ENCODE data around the gene PSMD3. TPM values are rescaled to one million over a fixed set of nuclear protein-coding genes. Genes with fewer than 3 reads are reported as not detected.

Gene PSMD3
- total RNA-seq, 2 experiments from 2014 or later, result 106 to 138 TPM

DNA sequence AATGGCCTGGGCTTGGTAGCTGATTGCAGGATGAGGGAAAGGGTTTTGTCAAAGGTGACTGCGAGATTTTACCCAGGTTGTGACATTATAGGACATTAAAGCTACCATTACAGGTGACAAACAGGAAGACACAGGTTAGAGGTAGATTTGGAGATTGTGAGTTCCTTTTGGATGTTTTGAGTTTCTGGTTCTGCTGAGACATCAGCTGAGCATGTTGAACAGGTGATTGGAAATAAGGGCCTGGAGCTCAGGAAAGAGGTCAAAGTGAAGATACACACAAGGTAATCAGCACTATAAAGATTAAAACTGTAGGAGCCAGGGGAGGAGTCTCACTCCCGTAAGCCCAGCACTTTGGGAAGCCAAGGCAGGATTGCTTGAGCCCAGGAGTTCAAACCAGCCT, 11.8 kb upstream of the PSMD3 start:
- CTCF ChIA-PET, result interaction anchor here (0.9 to 2.8 kb wide), 3 partner anchors 9 to 11 kb away, joined by 3 to 10 read pairs (median 8); partner anchors contain the start of gene PSMD3
- H3K27ac Mint-ChIP-seq, result no peak overlapping the region
- peaks cover 11% of the 10 kb centered on the region for H3K4me1 Mint-ChIP-seq
- DNase-seq, result no peak
- no peaks in the 10 kb centered on the region for H3K9me3 Mint-ChIP-seq (ENCODE audit: low read depth)
- H3K36me3 Mint-ChIP-seq, result no peaks in the 10 kb centered on the region
- no peak overlapping the region for H3K4me3 Mint-ChIP-seq
- ATAC-seq, result no peak
- peaks cover 56% of the 10 kb centered on the region for H3K27me3 Mint-ChIP-seq

GRCh38 chr17:39969375-39969774, 11.2 kb upstream of the PSMD3 start:
- peaks cover 59% of the 10 kb centered on the region for H3K27me3 Mint-ChIP-seq
- DNase-seq, result no peak
- CTCF ChIA-PET, result interaction anchor here (1.4 to 2.8 kb wide), 2 partner anchors 11 kb away, joined by 8 to 10 read pairs; partner anchors contain the start of gene PSMD3
- no peaks in the 10 kb centered on the region for H3K9me3 Mint-ChIP-seq (ENCODE audit: low read depth)
- H3K4me3 Mint-ChIP-seq, result no peak overlapping the region
- no peaks in the 10 kb centered on the region for H3K36me3 Mint-ChIP-seq
- H3K4me1 Mint-ChIP-seq, result peaks cover 7% of the 10 kb centered on the region
- ATAC-seq, result no peak
- H3K27ac Mint-ChIP-seq, result no peak overlapping the region

GRCh38 chr17:39970157-39970692, 10.4 kb upstream of the PSMD3 start:
- ATAC-seq, result no peak
- CTCF ChIA-PET, result interaction anchor here (2.8 kb wide), 1 partner anchor 10 kb away, joined by 10 read pairs; the partner anchor contains the start of gene PSMD3
- no peak overlapping the region for H3K4me3 Mint-ChIP-seq
- DNase-seq, result no peak
- H3K27ac Mint-ChIP-seq, result no peak overlapping the region
- no peaks in the 10 kb centered on the region for H3K9me3 Mint-ChIP-seq (ENCODE audit: low read depth)
- no peaks in the 10 kb centered on the region for H3K36me3 Mint-ChIP-seq
- H3K27me3 Mint-ChIP-seq, result peaks cover 55% of the 10 kb centered on the region
- H3K4me1 Mint-ChIP-seq, result peaks cover 7% of the 10 kb centered on the region

DNA sequence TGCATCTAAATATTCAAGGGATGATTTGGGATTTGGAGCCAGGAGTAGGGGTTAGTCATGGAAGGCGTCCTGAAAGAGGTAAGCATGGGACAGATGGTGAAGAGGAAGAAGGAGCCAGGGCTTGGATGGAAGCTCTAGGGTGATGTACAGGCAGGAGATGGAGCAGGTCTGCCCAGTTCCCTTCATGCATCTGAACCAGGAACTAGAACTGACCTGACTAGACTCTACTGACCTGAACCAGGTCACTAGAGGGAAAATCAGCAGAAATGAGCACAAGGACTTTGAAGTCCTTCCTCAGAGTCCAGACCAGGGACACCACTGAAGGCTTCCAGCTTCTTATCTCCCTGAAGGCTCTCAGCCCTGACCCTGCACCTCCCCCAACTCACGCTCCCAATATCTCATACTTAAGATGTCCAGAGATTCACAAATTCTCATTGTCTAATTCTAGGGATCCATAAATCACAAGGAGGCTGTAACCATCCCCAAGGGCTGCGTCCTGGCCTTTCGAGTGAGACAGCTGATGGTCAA, 9.5 kb upstream of the PSMD3 start:
- H3K27ac Mint-ChIP-seq, result no peak overlapping the region
- CTCF ChIA-PET, result interaction anchor here (0.9 to 2.8 kb wide), 2 partner anchors 9 kb away, joined by 4 to 10 read pairs; partner anchors contain the start of gene PSMD3
- H3K36me3 Mint-ChIP-seq, result no peaks in the 10 kb centered on the region
- peaks cover 7% of the 10 kb centered on the region for H3K4me1 Mint-ChIP-seq
- H3K27me3 Mint-ChIP-seq, result peaks cover 61% of the 10 kb centered on the region
- H3K4me3 Mint-ChIP-seq, result no peak overlapping the region
- ATAC-seq, result no peak
- H3K9me3 Mint-ChIP-seq (ENCODE audit: low read depth), result no peaks in the 10 kb centered on the region
- DNase-seq, result no peak

GRCh38 chr17:39972271-39972670, 8.3 kb upstream of the PSMD3 start:
- no peak for ATAC-seq
- peaks cover 5% of the 10 kb centered on the region for H3K4me1 Mint-ChIP-seq
- no peak overlapping the region for H3K4me3 Mint-ChIP-seq
- H3K9me3 Mint-ChIP-seq (ENCODE audit: low read depth), result no peaks in the 10 kb centered on the region
- H3K36me3 Mint-ChIP-seq, result no peaks in the 10 kb centered on the region
- H3K27ac Mint-ChIP-seq, result no peak overlapping the region
- peaks cover 54% of the 10 kb centered on the region for H3K27me3 Mint-ChIP-seq
- CTCF ChIA-PET, result interaction anchor here (0.9 to 2.4 kb wide), 2 partner anchors 8 to 11 kb away, joined by 4 to 7 read pairs; partner anchors contain the start of gene PSMD3
- no peak for DNase-seq

GRCh38 chr17:39973496-39973895, 7.1 kb upstream of the PSMD3 start:
- CTCF ChIA-PET, result interaction anchor here (1.0 to 2.4 kb wide), 2 partner anchors 12 to 15 kb away, joined by 4 to 7 read pairs; no protein-coding TSS in a partner anchor
- ATAC-seq (no peak), DNase-seq (no peak)
- H3K4me3 Mint-ChIP-seq, result no peak overlapping the region
- no peaks in the 10 kb centered on the region for H3K36me3 Mint-ChIP-seq
- H3K9me3 Mint-ChIP-seq (ENCODE audit: low read depth), result no peaks in the 10 kb centered on the region
- peaks cover 3% of the 10 kb centered on the region for H3K4me1 Mint-ChIP-seq
- H3K27me3 Mint-ChIP-seq, result peaks cover 56% of the 10 kb centered on the region
- no peak overlapping the region for H3K27ac Mint-ChIP-seq

- H3K27me3 Mint-ChIP-seq, result peaks cover 53% of the 10 kb centered on the region
Measured at GRCh38 chr17:39974433-39974832, 6.2 kb upstream of the PSMD3 start.

GRCh38 chr17:39975801-39976200, 4.8 kb upstream of the PSMD3 start:
- H3K36me3 Mint-ChIP-seq, result no peaks in the 10 kb centered on the region
- H3K9me3 Mint-ChIP-seq (ENCODE audit: low read depth), result no peaks in the 10 kb centered on the region
- H3K4me3 Mint-ChIP-seq, result no peak overlapping the region
- CTCF ChIA-PET, result interaction anchor here (8.7 kb wide), 1 partner anchor 15 kb away, joined by 129 read pairs; the partner anchor contains the start of gene GSDMA
- peaks cover 15% of the 10 kb centered on the region for H3K4me1 Mint-ChIP-seq
- peaks cover 40% of the 10 kb centered on the region for H3K27me3 Mint-ChIP-seq
- H3K27ac Mint-ChIP-seq, result no peak overlapping the region
- DNase-seq, result no peak
- ATAC-seq, result no peak

More at GRCh38 chr17:39974433-39974832, 6.2 kb upstream of the PSMD3 start:
- CTCF ChIA-PET, result interaction anchor here (0.6 kb wide), 1 partner anchor 17 kb away, joined by 3 read pairs; no protein-coding TSS in a partner anchor
- no peaks in the 10 kb centered on the region for H3K36me3 Mint-ChIP-seq
- ATAC-seq, result no peak
- H3K4me1 Mint-ChIP-seq, result peaks cover 7% of the 10 kb centered on the region
- H3K9me3 Mint-ChIP-seq (ENCODE audit: low read depth), result no peaks in the 10 kb centered on the region
- no peak overlapping the region for H3K4me3 Mint-ChIP-seq
- no peak for DNase-seq
- H3K27ac Mint-ChIP-seq, result no peak overlapping the region

- CTCF ChIA-PET, result interaction anchor here (0.6 to 8.7 kb wide), 13 partner anchors 7 to 358 kb away, joined by 3 to 129 read pairs (median 7); partner anchors contain the start of gene GSDMA
- Mint-ChIP-seq H3K4me1 (peaks cover 32% of the 10 kb centered on the region), H3K27me3 (peaks cover 18% of the 10 kb centered on the region), H3K9me3 (ENCODE audit: low read depth) (no peaks in the 10 kb centered on the region), H3K4me3 (peak overlapping the region; percentile 97), H3K36me3 (peaks cover 1% of the 10 kb centered on the region), H3K27ac (no peak overlapping the region)
- DNase-seq (no peak), ATAC-seq (no peak)
Measured at GRCh38 chr17:39979016-39979670, 1.5 kb upstream of the PSMD3 start.

GRCh38 chr17:39979893-39980350, 685 bp upstream of the PSMD3 start:
- H3K9me3 Mint-ChIP-seq (ENCODE audit: low read depth), result no peaks in the 10 kb centered on the region
- peaks cover 15% of the 10 kb centered on the region for H3K27me3 Mint-ChIP-seq
- DNase-seq (no peak), ATAC-seq (peak; percentile 11)
- CTCF ChIA-PET, result interaction anchor here (0.6 to 8.7 kb wide), 36 partner anchors 8 to 359 kb away, joined by 3 to 129 read pairs (median 4); partner anchors contain the start of genes GSDMA, IKZF3, LRRC3C and MED24
- peaks cover 34% of the 10 kb centered on the region for H3K4me1 Mint-ChIP-seq
- peak overlapping the region; percentile 88 for H3K27ac Mint-ChIP-seq
- H3K36me3 Mint-ChIP-seq, result peaks cover 6% of the 10 kb centered on the region
- peak overlapping the region; percentile 97 for H3K4me3 Mint-ChIP-seq

- CTCF ChIA-PET, result interaction anchor here (0.6 to 8.7 kb wide), 36 partner anchors 11 to 360 kb away, joined by 3 to 129 read pairs (median 4); partner anchors contain the start of genes GSDMA, IKZF3, LRRC3C and MED24
Measured at GRCh38 chr17:39981207-39981741, 667 bp downstream of the PSMD3 start.

GRCh38 chr17:39981766-39982375, 1.3 kb downstream of the PSMD3 start:
- peak overlapping the region; percentile 97 for H3K4me3 Mint-ChIP-seq

More at GRCh38 chr17:39981207-39981741, 667 bp downstream of the PSMD3 start:
- H3K9me3 Mint-ChIP-seq (ENCODE audit: low read depth), result no peaks in the 10 kb centered on the region
- peak overlapping the region; percentile 97 for H3K4me3 Mint-ChIP-seq
- ATAC-seq (no peak), DNase-seq (no peak)
- H3K36me3 Mint-ChIP-seq, result peaks cover 19% of the 10 kb centered on the region
- H3K27ac Mint-ChIP-seq, result peak overlapping the region; percentile 88
- H3K4me1 Mint-ChIP-seq, result peaks cover 34% of the 10 kb centered on the region
- peaks cover 9% of the 10 kb centered on the region for H3K27me3 Mint-ChIP-seq

More at GRCh38 chr17:39981766-39982375, 1.3 kb downstream of the PSMD3 start:
- peaks cover 9% of the 10 kb centered on the region for H3K27me3 Mint-ChIP-seq
- H3K27ac Mint-ChIP-seq, result peak overlapping the region; percentile 88
- H3K9me3 Mint-ChIP-seq (ENCODE audit: low read depth), result no peaks in the 10 kb centered on the region
- H3K4me1 Mint-ChIP-seq, result peaks cover 34% of the 10 kb centered on the region
- H3K36me3 Mint-ChIP-seq, result peaks cover 25% of the 10 kb centered on the region
- CTCF ChIA-PET, result interaction anchor here (0.7 to 8.7 kb wide), 9 partner anchors 10 to 360 kb away, joined by 3 to 129 read pairs (median 6); partner anchors contain the start of genes GSDMA and MED24
- ATAC-seq (no peak), DNase-seq (no peak)
